ENCODE results near the gene TWF2.

The TWF2 gene

GRCh38 chr3:52194485-52195290 lies 44.3 kb downstream of the TWF2 start:
- no peak for DNase-seq (ENCODE audit: low spot score)
- in situ Hi-C loops (cut with MboI; ENCODE audit: low sequenced_read_pairs, unreplicated experiment), result no loop called here
- no peak for TF ChIP-seq CTCF (IDR thresholded peaks at IDR 0.05; ENCODE audit: borderline replicate concordance, control extremely low read depth, extremely low read depth, insufficient read depth, missing control alignments)

GRCh38 chr3:52193065-52193464 lies 45.9 kb downstream of the TWF2 start:
- TF ChIP-seq CTCF (IDR thresholded peaks at IDR 0.05; ENCODE audit: borderline replicate concordance, control extremely low read depth, extremely low read depth, insufficient read depth, missing control alignments), result no peak
- in situ Hi-C loops (cut with MboI; ENCODE audit: low sequenced_read_pairs, unreplicated experiment), result no loop called here
- DNase-seq (ENCODE audit: low spot score), result no peak

DNA sequence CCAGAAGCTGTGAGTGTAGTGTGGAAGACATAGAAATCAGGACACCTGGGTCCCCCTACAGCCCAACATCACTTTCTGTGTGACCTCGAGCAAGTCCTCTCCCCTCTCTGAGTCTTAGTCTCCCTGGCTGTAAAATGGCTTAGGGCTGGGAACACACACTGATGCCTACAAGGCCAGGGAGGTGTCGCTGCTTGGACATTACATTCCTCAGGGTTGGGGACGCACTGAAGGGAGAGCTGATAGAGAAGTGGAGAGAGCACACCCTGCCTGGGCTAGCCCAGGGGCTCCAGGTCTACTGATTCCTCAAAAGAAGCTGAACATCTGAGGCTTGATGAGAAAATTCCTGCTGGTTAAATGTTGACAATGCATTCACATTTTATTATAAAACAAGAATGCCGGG lies 47.3 kb downstream of the TWF2 start:
- DNase-seq (ENCODE audit: low spot score), result no peak
- no peak for TF ChIP-seq CTCF (IDR thresholded peaks at IDR 0.05; ENCODE audit: borderline replicate concordance, control extremely low read depth, extremely low read depth, insufficient read depth, missing control alignments)
- in situ Hi-C loops (cut with MboI; ENCODE audit: low sequenced_read_pairs, unreplicated experiment), result no loop called here

GRCh38 chr3:52190294-52191074 lies 48.5 kb downstream of the TWF2 start:
- no peak for TF ChIP-seq CTCF (IDR thresholded peaks at IDR 0.05; ENCODE audit: borderline replicate concordance, control extremely low read depth, extremely low read depth, insufficient read depth, missing control alignments)
- DNase-seq (ENCODE audit: low spot score), result no peak
- in situ Hi-C loops (cut with MboI; ENCODE audit: low sequenced_read_pairs, unreplicated experiment), result no loop called here

GRCh38 chr3:52188556-52188955 lies 50.4 kb downstream of the TWF2 start:
- in situ Hi-C loops (cut with MboI; ENCODE audit: low sequenced_read_pairs, unreplicated experiment), result no loop called here
- no peak for DNase-seq (ENCODE audit: low spot score)
- no peak for TF ChIP-seq CTCF (IDR thresholded peaks at IDR 0.05; ENCODE audit: borderline replicate concordance, control extremely low read depth, extremely low read depth, insufficient read depth, missing control alignments)

GRCh38 chr3:52186729-52187128 lies 52.2 kb downstream of the TWF2 start:
- no peak for DNase-seq (ENCODE audit: low spot score)
- TF ChIP-seq CTCF (IDR thresholded peaks at IDR 0.05; ENCODE audit: borderline replicate concordance, control extremely low read depth, extremely low read depth, insufficient read depth, missing control alignments), result no peak
- in situ Hi-C loops (cut with MboI; ENCODE audit: low sequenced_read_pairs, unreplicated experiment), result no loop called here
